ENCODE measurements around the gene L3HYPDH.

The L3HYPDH gene

GRCh38 chr14:59483819-59484638, at the start of gene L3HYPDH, which contains the start of gene JKAMP:
Gene L3HYPDH (minus strand): TSS chr14:59484408. CDS start chr14:59484316, 92 bp downstream.
Gene JKAMP (plus strand): TSS chr14:59484517. CDS start chr14:59484590, 73 bp downstream.
- peak; percentile 75 for FAIRE-seq

DNA sequence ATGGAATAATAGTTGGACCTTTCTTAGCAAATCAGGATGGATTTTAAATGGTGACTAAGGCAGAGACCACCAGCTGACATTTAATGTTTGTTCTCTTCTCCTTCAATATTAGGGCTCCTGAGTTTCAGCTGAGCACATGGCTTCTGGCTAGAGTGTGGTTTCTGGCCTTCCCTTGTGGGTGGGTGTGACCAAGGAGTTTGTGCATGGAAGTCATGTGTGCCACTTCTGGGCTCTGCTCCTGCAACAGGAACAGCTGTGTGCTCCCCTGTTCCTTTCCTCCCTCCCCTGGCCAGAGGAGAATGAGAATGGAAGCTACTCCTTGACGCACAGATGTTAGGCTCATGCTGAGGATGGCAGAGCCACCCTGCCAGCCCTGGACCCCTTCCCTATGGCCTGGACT, 48.2 kb upstream of the L3HYPDH start:
- no peak for FAIRE-seq

- no peak for FAIRE-seq
These were observed 46.1 kb upstream of the L3HYPDH start for GRCh38 chr14:59530349-59530748.

DNA sequence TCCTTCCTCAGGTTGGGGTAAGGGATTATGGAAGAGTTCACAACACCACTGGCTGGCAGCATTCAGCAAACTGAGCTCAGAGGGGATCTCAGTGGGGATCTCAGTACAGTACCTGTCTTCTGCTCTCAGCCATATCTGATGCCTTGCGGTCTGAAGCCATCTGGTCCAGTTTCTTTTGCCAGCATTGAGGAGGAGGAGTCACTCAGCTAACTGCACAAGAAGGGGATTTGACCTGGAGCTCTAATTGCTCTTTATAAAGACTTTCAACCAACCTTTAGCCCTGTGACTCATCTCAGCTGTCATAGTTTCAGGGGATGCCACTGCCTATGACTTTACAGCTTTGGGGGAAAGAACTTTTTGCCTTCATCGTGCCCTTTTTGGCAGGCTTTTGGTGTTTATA, 45.0 kb upstream of the L3HYPDH start:
- FAIRE-seq, result no peak

- no peak for FAIRE-seq
These were observed 36.0 kb upstream of the L3HYPDH start for GRCh38 chr14:59520224-59520623.

DNA sequence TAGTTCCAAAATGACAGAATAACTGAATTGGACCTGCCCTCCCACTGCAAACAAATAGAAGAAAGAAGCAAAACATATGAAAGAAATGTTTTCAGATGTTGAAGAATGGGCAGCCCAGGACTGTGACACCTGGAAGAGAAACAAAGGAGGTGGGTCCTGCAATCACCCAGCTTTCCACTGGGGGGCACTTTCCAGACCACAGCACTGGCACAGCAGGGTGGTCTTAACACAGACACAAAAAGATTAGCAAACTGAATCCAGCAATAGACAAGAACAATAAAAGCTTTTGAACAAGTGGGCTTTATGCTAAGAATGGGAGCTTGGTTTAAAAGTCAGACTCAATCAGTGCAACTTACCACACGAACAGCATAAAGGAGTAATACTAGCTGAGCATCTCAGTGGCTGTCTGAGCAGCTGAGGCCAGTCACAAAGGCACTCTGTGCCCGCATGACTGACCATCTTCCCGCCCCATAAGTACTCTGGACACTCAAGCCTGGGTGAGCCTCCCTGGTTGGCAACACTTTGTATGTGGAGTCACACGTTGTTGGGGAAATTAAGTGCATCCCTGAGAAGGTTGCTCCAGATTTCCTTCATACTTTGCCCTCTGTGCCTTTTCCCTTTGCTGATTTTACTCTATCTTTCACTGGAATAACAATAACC, 27.8 kb upstream of the L3HYPDH start:
- FAIRE-seq, result no peak

DNA sequence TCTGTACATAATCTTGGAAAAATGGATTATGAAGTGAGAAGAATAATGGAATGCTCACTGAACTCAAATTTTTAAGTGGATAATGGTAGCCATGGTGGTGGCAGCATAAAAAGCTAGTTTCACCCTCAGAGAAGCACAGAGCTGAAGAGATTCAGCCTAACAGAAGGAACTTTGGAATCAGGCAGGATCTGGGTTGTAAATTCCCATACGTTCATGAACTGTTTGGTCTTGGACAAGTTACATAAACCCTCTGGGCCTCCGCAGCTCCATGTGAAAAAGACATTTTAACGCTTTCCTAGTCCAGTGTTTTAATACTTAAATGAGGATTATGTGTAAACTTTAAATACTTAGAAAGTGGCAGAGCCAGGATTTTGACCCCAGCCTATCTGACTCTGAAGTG, 26.8 kb upstream of the L3HYPDH start:
- no peak for FAIRE-seq

GRCh38 chr14:59510001-59510400, 25.8 kb upstream of the L3HYPDH start:
- no peak for FAIRE-seq

DNA sequence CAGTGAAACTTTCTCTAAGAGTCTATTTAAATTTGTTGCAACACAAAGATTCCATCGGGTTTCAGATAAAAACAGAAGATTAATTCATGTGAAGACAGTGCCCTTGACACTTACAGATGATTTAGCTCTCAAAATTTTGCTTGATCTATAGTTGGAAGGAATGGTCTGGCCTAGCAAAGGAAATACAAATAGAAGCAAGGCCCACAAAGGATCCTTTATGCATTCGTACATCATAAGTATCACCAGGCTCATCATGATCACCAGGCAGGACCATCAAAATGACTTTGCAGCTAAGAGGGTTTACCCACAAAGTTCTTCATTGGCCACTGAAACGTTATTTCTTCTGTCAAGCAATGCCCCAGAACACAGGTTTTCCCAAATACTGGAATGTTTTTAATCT, 24.9 kb upstream of the L3HYPDH start:
- no peak for FAIRE-seq

GRCh38 chr14:59507752-59508103, 23.5 kb upstream of the L3HYPDH start:
- no peak for FAIRE-seq

DNA sequence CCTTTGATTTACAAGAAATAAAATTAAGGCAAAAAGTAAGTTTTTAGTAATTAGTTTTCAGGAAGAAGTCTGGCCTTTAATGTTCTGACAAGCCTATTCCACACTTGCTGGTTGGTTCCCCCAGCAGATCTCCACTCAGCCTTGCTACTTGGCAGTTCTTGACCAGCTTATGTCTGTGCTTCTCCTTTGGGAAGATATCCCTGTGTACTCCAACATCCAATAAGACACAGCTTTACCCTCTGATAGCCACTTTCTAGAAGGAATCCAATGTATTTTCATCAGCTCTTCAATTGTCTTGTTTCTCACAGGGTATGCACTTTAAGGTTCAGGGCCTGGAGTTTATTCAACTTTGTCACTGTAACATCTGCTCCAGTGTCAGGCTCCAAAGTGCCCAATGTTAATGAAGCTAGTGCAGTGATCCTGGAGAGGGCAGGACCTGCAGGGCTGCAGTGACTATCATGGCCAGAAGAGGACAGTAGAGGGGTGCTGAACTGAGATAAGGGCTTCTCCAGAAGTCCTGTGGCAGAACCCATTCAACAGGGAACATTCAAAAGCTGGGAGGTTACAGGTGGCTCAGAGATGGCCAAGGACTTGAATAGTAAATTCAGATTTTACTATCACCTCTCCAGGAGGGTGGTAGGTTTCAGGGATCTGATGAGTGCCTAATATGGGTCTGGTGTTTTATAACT, 23.0 kb upstream of the L3HYPDH start:
- FAIRE-seq, result no peak

- no peak for FAIRE-seq
These were observed 19.0 kb upstream of the L3HYPDH start for GRCh38 chr14:59503256-59503655.

GRCh38 chr14:59500732-59501131, 16.5 kb upstream of the L3HYPDH start:
- no peak for FAIRE-seq

GRCh38 chr14:59492384-59492783, 8.2 kb upstream of the L3HYPDH start:
- FAIRE-seq, result no peak

GRCh38 chr14:59490756-59491155, 6.5 kb upstream of the L3HYPDH start:
- no peak for FAIRE-seq

- no peak for FAIRE-seq
These were observed 499 bp upstream of the L3HYPDH start for GRCh38 chr14:59484639-59485175.

DNA sequence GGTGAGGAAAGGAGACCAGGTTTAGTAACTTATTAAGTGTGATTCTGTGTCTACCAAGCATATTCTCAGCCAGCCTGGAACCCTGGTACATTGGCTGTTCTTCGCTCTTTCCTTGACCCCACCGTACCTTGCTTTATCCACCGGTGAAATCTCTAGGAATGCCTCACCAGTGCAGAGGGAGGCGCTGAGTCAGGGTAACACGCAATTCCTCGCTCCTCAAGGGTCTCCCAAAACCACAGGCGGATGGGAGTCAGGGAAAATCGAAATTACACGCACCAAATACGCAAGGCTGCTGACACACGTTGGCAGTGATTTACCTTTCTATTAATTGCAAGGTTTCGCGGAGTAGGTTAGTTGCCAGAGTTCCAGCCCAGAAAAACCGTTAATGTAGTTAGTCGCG, 845 bp downstream of the L3HYPDH start:
- no peak for FAIRE-seq

GRCh38 chr14:59482541-59483331, 1.5 kb downstream of the L3HYPDH start:
- FAIRE-seq, result no peak

DNA sequence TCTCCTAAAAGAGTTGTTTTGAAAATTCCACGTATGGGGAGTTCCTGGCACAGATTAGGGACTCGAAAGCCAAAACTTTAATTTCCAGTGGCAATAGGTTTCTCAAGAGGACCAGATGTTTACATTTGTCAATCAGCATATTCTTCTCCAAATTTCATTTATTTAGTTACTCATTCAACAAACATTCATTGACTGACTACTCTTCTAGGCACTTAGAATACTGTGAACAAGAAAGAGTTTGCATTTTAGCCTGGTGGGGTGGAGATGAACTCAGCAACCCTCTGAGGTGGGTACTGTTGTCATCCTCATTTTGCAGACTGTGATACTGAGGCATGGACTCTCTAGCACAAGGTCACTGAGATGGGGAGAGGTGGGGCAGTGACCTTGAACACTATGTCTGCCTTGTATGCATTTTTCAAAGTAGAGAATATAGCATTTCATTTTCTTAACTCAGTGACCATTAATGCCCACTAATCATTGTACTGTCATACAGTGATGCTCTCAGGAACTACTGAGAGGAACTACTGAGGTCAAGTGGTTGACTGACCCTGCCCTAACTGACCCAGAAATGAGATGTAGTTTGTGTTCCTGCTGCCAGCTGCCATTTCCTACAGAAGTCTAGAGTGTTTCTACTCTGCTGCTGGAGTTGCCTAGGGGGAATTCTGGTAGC, 2.2 kb downstream of the L3HYPDH start:
- FAIRE-seq, result no peak

- no peak for FAIRE-seq
These were observed 2.8 kb downstream of the L3HYPDH start for GRCh38 chr14:59481407-59481806.

- no peak for FAIRE-seq
These were observed 4.0 kb downstream of the L3HYPDH start for GRCh38 chr14:59480166-59480565.

GRCh38 chr14:59478540-59478939, 5.7 kb downstream of the L3HYPDH start:
- no peak for FAIRE-seq

All from G401.6 (cell line).